Lung (tissue), 12 donors: Measurements from ENCODE around the gene MACIR. TPM values are rescaled to one million over a fixed set of nuclear protein-coding genes. Genes with fewer than 3 reads are reported as not detected.

Experiments used
- ATAC-seq: fragments of 200-7000 bp; cut with Tn5 transposase; one replicate; pipeline ENCODE4 v1.9.1; 2020; ENCODE audit warnings: moderate number of reproducible peaks; ENCODE audit not compliant: insufficient read depth, low FRiP score
- DNase-seq, 3 donors: peaks; one replicate each; pipeline ENCODE4 v3.0.0-alpha.2; 2013 to 2017
- H3K27ac ChIP-seq, 2 donors: one replicate each; pipeline ENCODE4 v1.5.1; 2013; ENCODE audit warnings: mild to moderate bottlenecking in 2 of 2, moderate library complexity in 2 of 2, control low read depth in 1 of 2, inconsistent platforms in 1 of 2, low read depth in 1 of 2, low read length in 1 of 2
- H3K27me3 ChIP-seq, 3 donors: one replicate each; pipeline ENCODE4 v1.5.1; 2013; ENCODE audit warnings: low read length in 2 of 3; ENCODE audit not compliant: control insufficient read depth in 3 of 3, insufficient read depth in 3 of 3
- H3K36me3 ChIP-seq, 4 donors: one replicate each; pipeline ENCODE4 v1.5.1; 2013; ENCODE audit warnings: low read length in 4 of 4, mild to moderate bottlenecking in 1 of 4, moderate library complexity in 1 of 4; ENCODE audit not compliant: control insufficient read depth in 4 of 4, insufficient read depth in 4 of 4
- H3K4me1 ChIP-seq, 5 donors: one replicate each; pipeline ENCODE4 v1.5.1; 2013; ENCODE audit warnings: low read length in 5 of 5, mild to moderate bottlenecking in 2 of 5, moderate library complexity in 1 of 5; ENCODE audit not compliant: control insufficient read depth in 5 of 5, insufficient read depth in 5 of 5
- H3K4me3 ChIP-seq: one replicate; pipeline ENCODE4 v1.5.1; 2013; ENCODE audit warnings: mild to moderate bottlenecking, control low read depth, moderate library complexity
- H3K9ac ChIP-seq, 2 donors: one replicate each; pipeline ENCODE4 v1.5.1; 2013; ENCODE audit warnings: low read length in 2 of 2, control low read depth in 1 of 2; ENCODE audit not compliant: insufficient read depth in 1 of 2
- H3K9me3 ChIP-seq, 4 donors: one replicate each; pipeline ENCODE4 v1.5.1; 2013; ENCODE audit warnings: low read length in 3 of 4, mild to moderate bottlenecking in 1 of 4, moderate library complexity in 1 of 4; ENCODE audit not compliant: control insufficient read depth in 4 of 4, insufficient read depth in 3 of 4
- CTCF ChIP-seq: IDR thresholded peaks from 2 replicates; pipeline ENCODE4 v1.5.1; 2012; ENCODE audit warnings: mild to moderate bottlenecking; ENCODE audit errors: control extremely low read depth, extremely low read depth
- WGBS, 2 donors: extraction: QIAGEN DNeasy Blood & Tissue Kit; methylation state at CpG; one replicate each; pipeline ENCODE4 v1.1.7; 2013; 5-methylcytosine and 5-hydroxymethylcytosine counted together
- polyA plus RNA-seq, 2 donors: library from polyadenylated mRNA; stranded (reverse); fragments of 200-250 nt; gene quantifications; one replicate each; pipeline ENCODE4 v1.2.1, GENCODE V29; 2013
- total RNA-seq, 2 donors: library from RNA; depleted of rRNA in 1 of 2; stranded (reverse); fragments of >200 nt in 1 of 2; gene quantifications; one replicate each; pipeline ENCODE4 v1.2.1, GENCODE V29; 2014 to 2021
- donor health status: control.
- donor health status: control.
- donor health status: Bipolar disorder and iron deficiency.
- donor health status: healthy.
- donor health status: DM: yes; HTN: yes; CAD: no.

Gene MACIR
- total and polyA plus RNA-seq, 4 donors, result 3.9 to 9.9 (median 5.0) TPM

GRCh38 chr5:103247118-103247517, 11.4 kb upstream of the MACIR start:
- H3K4me1 ChIP-seq, result no peaks in the 10 kb centered on the region
- 91 to 99% methylated on average over 1 of the region's 1 CpG for WGBS, 2 donors
- no peak overlapping the region for H3K4me3 ChIP-seq
- H3K36me3 ChIP-seq, result no peaks in the 10 kb centered on the region
- H3K27me3 ChIP-seq, result peaks cover 0 to 2% (median 0%) of the 10 kb centered on the region in 3 donors
- no peak for TF ChIP-seq CTCF
- no peaks in the 10 kb centered on the region for H3K9me3 ChIP-seq
- no peak overlapping the region for H3K27ac ChIP-seq
- ATAC-seq, result no peak
- H3K9ac ChIP-seq, result no peak overlapping the region
- DNase-seq, result no peak

- no peaks in the 10 kb centered on the region for H3K4me1 ChIP-seq
- H3K9me3 ChIP-seq, result no peaks in the 10 kb centered on the region
- no peak overlapping the region for H3K27ac ChIP-seq
- no peak for TF ChIP-seq CTCF
- WGBS, 2 donors, result 92 to 99% methylated on average over 2 of the region's 2 CpGs
- H3K27me3 ChIP-seq, result peaks cover 0 to under 1% (median 0%) of the 10 kb centered on the region in 3 donors
- H3K4me3 ChIP-seq, result no peak overlapping the region
- ATAC-seq, result no peak
- no peaks in the 10 kb centered on the region for H3K36me3 ChIP-seq
- H3K9ac ChIP-seq, result no peak overlapping the region
- DNase-seq, result no peak
These were observed 9.5 kb upstream of the MACIR start for GRCh38 chr5:103249068-103249467.

- WGBS, 2 donors, result 0 to 45% methylated on average over 1 of the region's 1 CpG
- no peak overlapping the region for H3K9ac ChIP-seq
- no peak overlapping the region for H3K27ac ChIP-seq
- no peaks in the 10 kb centered on the region for H3K9me3 ChIP-seq
- H3K4me3 ChIP-seq, result no peak overlapping the region
- no peak for TF ChIP-seq CTCF
- H3K27me3 ChIP-seq, result peaks cover 0 to 3% (median 0%) of the 10 kb centered on the region in 3 donors
- peaks cover 0 to 4% (median 0%) of the 10 kb centered on the region in 5 donors for H3K4me1 ChIP-seq
- no peak for ATAC-seq
- no peak for DNase-seq
- no peaks in the 10 kb centered on the region for H3K36me3 ChIP-seq
These were observed 3.6 kb upstream of the MACIR start for GRCh38 chr5:103254921-103255320.

GRCh38 chr5:103255691-103256090, 2.9 kb upstream of the MACIR start:
- no peak overlapping the region for H3K27ac ChIP-seq
- TF ChIP-seq CTCF, result no peak
- H3K4me3 ChIP-seq, result no peak overlapping the region
- peaks cover 0 to 4% (median 1%) of the 10 kb centered on the region in 5 donors for H3K4me1 ChIP-seq
- no peak overlapping the region for H3K9ac ChIP-seq
- peaks cover 0 to 3% (median 0%) of the 10 kb centered on the region in 3 donors for H3K27me3 ChIP-seq
- 95 to 97% methylated on average over 7 of the region's 7 CpGs for WGBS, 2 donors
- ATAC-seq, result no peak
- DNase-seq, result no peak
- no peaks in the 10 kb centered on the region for H3K9me3 ChIP-seq
- H3K36me3 ChIP-seq, result no peaks in the 10 kb centered on the region
